ENCODE results near the gene TRPM6. TPM values are rescaled to one million over a fixed set of nuclear protein-coding genes. Genes with fewer than 3 reads are reported as not detected.

The TRPM6 gene, protein sequence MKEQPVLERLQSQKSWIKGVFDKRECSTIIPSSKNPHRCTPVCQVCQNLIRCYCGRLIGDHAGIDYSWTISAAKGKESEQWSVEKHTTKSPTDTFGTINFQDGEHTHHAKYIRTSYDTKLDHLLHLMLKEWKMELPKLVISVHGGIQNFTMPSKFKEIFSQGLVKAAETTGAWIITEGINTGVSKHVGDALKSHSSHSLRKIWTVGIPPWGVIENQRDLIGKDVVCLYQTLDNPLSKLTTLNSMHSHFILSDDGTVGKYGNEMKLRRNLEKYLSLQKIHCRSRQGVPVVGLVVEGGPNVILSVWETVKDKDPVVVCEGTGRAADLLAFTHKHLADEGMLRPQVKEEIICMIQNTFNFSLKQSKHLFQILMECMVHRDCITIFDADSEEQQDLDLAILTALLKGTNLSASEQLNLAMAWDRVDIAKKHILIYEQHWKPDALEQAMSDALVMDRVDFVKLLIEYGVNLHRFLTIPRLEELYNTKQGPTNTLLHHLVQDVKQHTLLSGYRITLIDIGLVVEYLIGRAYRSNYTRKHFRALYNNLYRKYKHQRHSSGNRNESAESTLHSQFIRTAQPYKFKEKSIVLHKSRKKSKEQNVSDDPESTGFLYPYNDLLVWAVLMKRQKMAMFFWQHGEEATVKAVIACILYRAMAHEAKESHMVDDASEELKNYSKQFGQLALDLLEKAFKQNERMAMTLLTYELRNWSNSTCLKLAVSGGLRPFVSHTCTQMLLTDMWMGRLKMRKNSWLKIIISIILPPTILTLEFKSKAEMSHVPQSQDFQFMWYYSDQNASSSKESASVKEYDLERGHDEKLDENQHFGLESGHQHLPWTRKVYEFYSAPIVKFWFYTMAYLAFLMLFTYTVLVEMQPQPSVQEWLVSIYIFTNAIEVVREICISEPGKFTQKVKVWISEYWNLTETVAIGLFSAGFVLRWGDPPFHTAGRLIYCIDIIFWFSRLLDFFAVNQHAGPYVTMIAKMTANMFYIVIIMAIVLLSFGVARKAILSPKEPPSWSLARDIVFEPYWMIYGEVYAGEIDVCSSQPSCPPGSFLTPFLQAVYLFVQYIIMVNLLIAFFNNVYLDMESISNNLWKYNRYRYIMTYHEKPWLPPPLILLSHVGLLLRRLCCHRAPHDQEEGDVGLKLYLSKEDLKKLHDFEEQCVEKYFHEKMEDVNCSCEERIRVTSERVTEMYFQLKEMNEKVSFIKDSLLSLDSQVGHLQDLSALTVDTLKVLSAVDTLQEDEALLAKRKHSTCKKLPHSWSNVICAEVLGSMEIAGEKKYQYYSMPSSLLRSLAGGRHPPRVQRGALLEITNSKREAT (N-terminal part only)
- not detected in 2 replicates for total RNA-seq
- long read RNA-seq = 0 reads

DNA sequence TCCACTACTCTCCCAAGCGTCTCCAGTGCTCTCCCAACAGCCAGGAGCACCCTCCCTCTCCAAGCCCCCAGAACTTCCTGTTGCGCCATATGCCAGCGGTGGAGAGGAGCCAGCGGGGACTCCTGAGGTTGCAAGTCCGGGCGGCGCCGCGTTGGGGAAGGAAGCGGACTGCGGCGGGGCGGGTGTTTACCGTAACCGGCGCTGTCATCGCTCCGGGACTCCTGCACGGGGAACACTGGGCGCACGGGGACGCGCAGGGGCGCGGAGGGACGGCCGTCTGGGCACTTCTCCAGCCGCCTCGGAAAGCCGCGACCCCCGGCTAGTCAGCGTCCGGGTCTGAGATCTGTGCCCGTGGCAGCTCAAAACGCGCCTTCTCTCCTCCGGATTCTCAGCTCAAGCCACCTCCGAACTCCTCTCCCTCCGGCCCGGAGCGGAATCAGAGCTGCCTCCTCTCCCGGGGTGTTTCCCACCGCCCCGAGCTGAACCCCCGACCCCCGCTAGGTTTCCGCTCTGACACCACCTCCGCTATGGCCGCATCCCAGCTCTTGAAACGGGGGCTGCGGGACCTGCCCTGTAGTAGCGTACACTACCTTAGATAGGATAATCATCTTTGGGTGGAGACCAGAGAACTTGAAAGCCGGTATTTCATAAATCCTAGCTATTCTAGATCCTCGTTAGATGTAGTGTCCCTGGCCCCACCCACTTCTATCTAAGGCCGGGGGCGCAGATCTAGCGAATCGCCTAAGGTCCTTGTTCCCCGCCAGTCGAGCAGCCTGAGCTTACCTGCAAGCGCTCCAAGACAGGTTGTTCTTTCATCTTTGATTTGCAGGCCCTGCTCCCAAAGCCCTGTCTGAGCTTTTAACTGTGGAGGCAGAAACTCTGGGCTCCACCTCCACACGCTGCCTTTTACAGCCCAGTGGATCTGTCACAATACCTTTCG is at the start of gene TRPM6:
Gene TRPM6 (minus strand): TSS at position 881 of the 940 bp plus-strand sequence. CDS start 65 bp downstream, at position 816.
- no peak for TF ChIP-seq CTCF (conservative IDR thresholded peaks at IDR 0.05)
- Mint-ChIP-seq H3K27me3 (ENCODE audit: low read depth) (peaks cover 51% of the 10 kb centered on the region), H3K36me3 (ENCODE audit: low read depth) (no peaks in the 10 kb centered on the region), H3K9me3 (no peaks in the 10 kb centered on the region), H3K4me1 (peaks cover 7% of the 10 kb centered on the region), H3K4me3 (peak within 1 kb of the TSS; percentile 96), H3K27ac (ENCODE audit: unreplicated experiment) (peak within 1 kb of the TSS; percentile 78)
- DNase-seq (ENCODE audit: low read depth, low spot score) = peak; percentile 42

GRCh38 chr9:74935008-74935407 is 47.3 kb upstream of the TRPM6 start:
- Mint-ChIP-seq H3K36me3 (ENCODE audit: low read depth) (no peaks in the 10 kb centered on the region), H3K27me3 (ENCODE audit: low read depth) (no peaks in the 10 kb centered on the region), H3K4me3 (no peak overlapping the region), H3K4me1 (no peaks in the 10 kb centered on the region), H3K27ac (ENCODE audit: unreplicated experiment) (no peak overlapping the region), H3K9me3 (peaks cover 10% of the 10 kb centered on the region)
- no peak for TF ChIP-seq CTCF (conservative IDR thresholded peaks at IDR 0.05)
- DNase-seq (ENCODE audit: low read depth, low spot score) = no peak

DNA sequence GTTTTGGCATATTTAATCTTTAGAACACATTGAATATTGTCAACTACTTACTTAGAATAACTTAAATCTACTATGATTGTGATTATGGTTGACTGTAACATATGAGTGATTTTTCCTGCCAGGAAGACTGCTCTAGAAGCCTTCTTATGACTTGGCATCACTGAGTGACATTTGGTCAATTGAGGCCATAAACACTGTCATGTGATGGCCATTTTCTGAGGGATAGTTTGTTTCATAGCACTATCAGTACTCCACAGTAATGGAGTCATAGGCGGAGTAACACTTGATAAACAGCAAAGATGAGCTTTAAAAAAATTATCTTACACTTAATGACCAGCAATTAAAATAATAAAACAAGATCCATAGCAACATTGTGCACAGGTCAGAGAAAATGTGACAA is 34.0 kb upstream of the TRPM6 start:
- no peak for TF ChIP-seq CTCF (conservative IDR thresholded peaks at IDR 0.05)
- no peak overlapping the region for H3K27ac Mint-ChIP-seq (ENCODE audit: unreplicated experiment)
- no peaks in the 10 kb centered on the region for H3K36me3 Mint-ChIP-seq (ENCODE audit: low read depth)
- DNase-seq (ENCODE audit: low read depth, low spot score) = no peak
- H3K27me3 Mint-ChIP-seq (ENCODE audit: low read depth) = no peaks in the 10 kb centered on the region
- no peaks in the 10 kb centered on the region for H3K4me1 Mint-ChIP-seq
- H3K4me3 Mint-ChIP-seq = no peak overlapping the region
- no peaks in the 10 kb centered on the region for H3K9me3 Mint-ChIP-seq

GRCh38 chr9:74920944-74921626 is 33.4 kb upstream of the TRPM6 start:
- no peak overlapping the region for H3K27ac Mint-ChIP-seq (ENCODE audit: unreplicated experiment)
- no peak for DNase-seq (ENCODE audit: low read depth, low spot score)
- no peaks in the 10 kb centered on the region for H3K36me3 Mint-ChIP-seq (ENCODE audit: low read depth)
- no peak overlapping the region for H3K4me3 Mint-ChIP-seq
- no peaks in the 10 kb centered on the region for H3K9me3 Mint-ChIP-seq
- no peaks in the 10 kb centered on the region for H3K27me3 Mint-ChIP-seq (ENCODE audit: low read depth)
- no peak for TF ChIP-seq CTCF (conservative IDR thresholded peaks at IDR 0.05)
- no peaks in the 10 kb centered on the region for H3K4me1 Mint-ChIP-seq
